ENCODE results near the gene NFKB1. TPM values are rescaled to one million over a fixed set of nuclear protein-coding genes. Genes with fewer than 3 reads are reported as not detected.
A peak's percentile ranks its signal among the peaks of the same experiment; 100 is the strongest.

Gene NFKB1
- total RNA-seq, 1 experiment from 2014 or later: 34.2 TPM

- Histone ChIP-seq H3K27me3 (no peaks in the 10 kb centered on the region), H3K9me3 (replicated peaks) (no peaks in the 10 kb centered on the region), H3K4me1 (no peaks in the 10 kb centered on the region), H3K4me3 (no peak overlapping the region), H3K36me3 (peaks cover 63% of the 10 kb centered on the region), H3K27ac (no peak overlapping the region)
- no peak for DNase-seq
Observed at GRCh38 chr4:102598762-102599374, 97.7 kb downstream of the NFKB1 start.

- H3K4me3 ChIP-seq: no peak overlapping the region
- no peaks in the 10 kb centered on the region for H3K4me1 ChIP-seq
- no peaks in the 10 kb centered on the region for H3K9me3 ChIP-seq (replicated peaks)
- H3K27me3 ChIP-seq: no peaks in the 10 kb centered on the region
- no peak overlapping the region for H3K27ac ChIP-seq
- DNase-seq: no peak
- peaks cover 67% of the 10 kb centered on the region for H3K36me3 ChIP-seq
Observed at GRCh38 chr4:102599455-102599854, 98.3 kb downstream of the NFKB1 start.

- H3K36me3 ChIP-seq: peaks cover 65% of the 10 kb centered on the region
- DNase-seq: no peak
- H3K9me3 ChIP-seq (replicated peaks): no peaks in the 10 kb centered on the region
- no peak overlapping the region for H3K4me3 ChIP-seq
- no peaks in the 10 kb centered on the region for H3K4me1 ChIP-seq
- no peaks in the 10 kb centered on the region for H3K27me3 ChIP-seq
- H3K27ac ChIP-seq: no peak overlapping the region
Observed at GRCh38 chr4:102599886-102600285, 98.7 kb downstream of the NFKB1 start.

- Histone ChIP-seq H3K27me3 (no peaks in the 10 kb centered on the region), H3K27ac (no peak overlapping the region), H3K4me1 (no peaks in the 10 kb centered on the region), H3K9me3 (replicated peaks) (no peaks in the 10 kb centered on the region), H3K4me3 (no peak overlapping the region), H3K36me3 (peaks cover 57% of the 10 kb centered on the region)
- DNase-seq: no peak
Observed at GRCh38 chr4:102600689-102601088, 99.5 kb downstream of the NFKB1 start.

GRCh38 chr4:102601586-102602227 is 100.5 kb downstream of the NFKB1 start:
- H3K27ac ChIP-seq: no peak overlapping the region
- H3K4me3 ChIP-seq: no peak overlapping the region
- H3K9me3 ChIP-seq (replicated peaks): no peaks in the 10 kb centered on the region
- no peaks in the 10 kb centered on the region for H3K4me1 ChIP-seq
- H3K27me3 ChIP-seq: no peaks in the 10 kb centered on the region
- peaks cover 58% of the 10 kb centered on the region for H3K36me3 ChIP-seq
- no peak for DNase-seq

- no peak for DNase-seq
- H3K9me3 ChIP-seq (replicated peaks): no peaks in the 10 kb centered on the region
- no peak overlapping the region for H3K4me3 ChIP-seq
- H3K36me3 ChIP-seq: peaks cover 53% of the 10 kb centered on the region
- no peak overlapping the region for H3K27ac ChIP-seq
- no peaks in the 10 kb centered on the region for H3K27me3 ChIP-seq
- no peaks in the 10 kb centered on the region for H3K4me1 ChIP-seq
Observed at GRCh38 chr4:102604222-102604940, 103.2 kb downstream of the NFKB1 start.

- H3K27me3 ChIP-seq: no peaks in the 10 kb centered on the region
- H3K36me3 ChIP-seq: peaks cover 51% of the 10 kb centered on the region
- no peaks in the 10 kb centered on the region for H3K9me3 ChIP-seq (replicated peaks)
- H3K4me3 ChIP-seq: no peak overlapping the region
- no peaks in the 10 kb centered on the region for H3K4me1 ChIP-seq
- DNase-seq: no peak
- H3K27ac ChIP-seq: no peak overlapping the region
Observed at GRCh38 chr4:102606261-102606660, 105.1 kb downstream of the NFKB1 start.

- H3K27me3 ChIP-seq: no peaks in the 10 kb centered on the region
- H3K4me3 ChIP-seq: no peak overlapping the region
- DNase-seq: no peak
- H3K36me3 ChIP-seq: peaks cover 55% of the 10 kb centered on the region
- H3K4me1 ChIP-seq: no peaks in the 10 kb centered on the region
- no peak overlapping the region for H3K27ac ChIP-seq
- H3K9me3 ChIP-seq (replicated peaks): no peaks in the 10 kb centered on the region
Observed at GRCh38 chr4:102606846-102607450, 105.8 kb downstream of the NFKB1 start.

- DNase-seq: no peak
- Histone ChIP-seq H3K27ac (no peak overlapping the region), H3K36me3 (peaks cover 59% of the 10 kb centered on the region), H3K4me1 (no peaks in the 10 kb centered on the region), H3K9me3 (replicated peaks) (no peaks in the 10 kb centered on the region), H3K4me3 (no peak overlapping the region), H3K27me3 (no peaks in the 10 kb centered on the region)
Observed at GRCh38 chr4:102608190-102608589, 107.0 kb downstream of the NFKB1 start.

- H3K27ac ChIP-seq: no peak overlapping the region
- H3K9me3 ChIP-seq (replicated peaks): no peaks in the 10 kb centered on the region
- H3K36me3 ChIP-seq: peaks cover 63% of the 10 kb centered on the region
- H3K4me3 ChIP-seq: no peak overlapping the region
- DNase-seq: peak in 1 of 2 experiments; percentile 38
- no peaks in the 10 kb centered on the region for H3K4me1 ChIP-seq
- no peaks in the 10 kb centered on the region for H3K27me3 ChIP-seq
Observed at GRCh38 chr4:102610007-102610406, 108.8 kb downstream of the NFKB1 start.

GRCh38 chr4:102610476-102610875 is 109.3 kb downstream of the NFKB1 start:
- Histone ChIP-seq H3K36me3 (peaks cover 63% of the 10 kb centered on the region), H3K9me3 (replicated peaks) (no peaks in the 10 kb centered on the region), H3K4me1 (peaks cover 4% of the 10 kb centered on the region), H3K27ac (no peak overlapping the region), H3K27me3 (no peaks in the 10 kb centered on the region), H3K4me3 (no peak overlapping the region)
- DNase-seq: no peak

- peaks cover 55% of the 10 kb centered on the region for H3K36me3 ChIP-seq
- no peak overlapping the region for H3K4me3 ChIP-seq
- H3K27me3 ChIP-seq: no peaks in the 10 kb centered on the region
- H3K9me3 ChIP-seq (replicated peaks): no peaks in the 10 kb centered on the region
- DNase-seq: no peak
- no peak overlapping the region for H3K27ac ChIP-seq
- peaks cover 18% of the 10 kb centered on the region for H3K4me1 ChIP-seq
Observed at GRCh38 chr4:102612210-102612609, 111.1 kb downstream of the NFKB1 start.

- no peaks in the 10 kb centered on the region for H3K27me3 ChIP-seq
- H3K36me3 ChIP-seq: peaks cover 52% of the 10 kb centered on the region
- H3K4me3 ChIP-seq: no peak overlapping the region
- peaks cover 20% of the 10 kb centered on the region for H3K4me1 ChIP-seq
- no peaks in the 10 kb centered on the region for H3K9me3 ChIP-seq (replicated peaks)
- no peak overlapping the region for H3K27ac ChIP-seq
- no peak for DNase-seq
Observed at GRCh38 chr4:102612824-102613366, 111.7 kb downstream of the NFKB1 start.

GRCh38 chr4:102614801-102615200 is 113.6 kb downstream of the NFKB1 start:
- H3K27me3 ChIP-seq: no peaks in the 10 kb centered on the region
- peaks cover 20% of the 10 kb centered on the region for H3K4me1 ChIP-seq
- H3K9me3 ChIP-seq (replicated peaks): no peaks in the 10 kb centered on the region
- no peak overlapping the region for H3K4me3 ChIP-seq
- DNase-seq: no peak
- no peak overlapping the region for H3K27ac ChIP-seq
- H3K36me3 ChIP-seq: peaks cover 43% of the 10 kb centered on the region

GRCh38 chr4:102616636-102617035 is 115.5 kb downstream of the NFKB1 start:
- Histone ChIP-seq H3K4me1 (peaks cover 29% of the 10 kb centered on the region), H3K27me3 (no peaks in the 10 kb centered on the region), H3K4me3 (no peak overlapping the region), H3K36me3 (peaks cover 30% of the 10 kb centered on the region), H3K9me3 (replicated peaks) (no peaks in the 10 kb centered on the region), H3K27ac (peak overlapping the region; percentile 37)
- DNase-seq: peak; percentile 82 to 86
